SK-N-SH (cell line): Measurements from ENCODE around the gene KCNIP4. TPM values are rescaled to one million over a fixed set of nuclear protein-coding genes. Genes with fewer than 3 reads are reported as not detected.

Experiments
- CTCF ChIA-PET: fragments of 300-600, 350-600 bp; formaldehyde crosslinking; extraction: SDS; loops from one replicate; lab custom pipeline; 2021; lab: Yijun Ruan, JAX
- POLR2A ChIA-PET: fragments of 350-600 bp; sonication (Branson Sonifier 250); formaldehyde crosslinking; extraction: SDS; loops from one replicate; lab custom pipeline; 2020; ENCODE audit warnings: antibody characterized with exemption, inconsistent platforms; lab: Yijun Ruan, JAX
- DNase-seq: peaks from one replicate; pipeline ENCODE4 v3.0.0; 2012
- H2AFZ ChIP-seq: fragments of 200-600 bp; sonication (generic); 2 replicates; pipeline ENCODE4 v1.8.1; 2016; ENCODE audit warnings: antibody characterized with exemption, mild to moderate bottlenecking, low read depth
- H3F3A ChIP-seq: fragments of 200-600 bp; sonication (generic); replicated peaks from 2 replicates; pipeline ENCODE3; 2016; ENCODE audit warnings: antibody characterized with exemption, mild to moderate bottlenecking; ENCODE audit not compliant: insufficient read depth
- H3K27ac ChIP-seq, 2 experiments: fragments of 200-500 bp in 1 of 2; fragments of 200-600 bp in 1 of 2; sonication (Bioruptor generic) in 1 of 2; sonication (generic), shearing (Covaris generic) in 1 of 2; 2 replicates each; pipeline versions ENCODE4 v1.5.1 to v1.6.1; 2014 to 2016; ENCODE audit warnings: low read depth in 2 of 2, inconsistent platforms in 1 of 2, low read length in 1 of 2, mild to moderate bottlenecking in 1 of 2, mixed read lengths in 1 of 2
- H3K27me3 ChIP-seq: fragments of 200-600 bp; sonication (generic), shearing (Covaris generic); 2 replicates; pipeline ENCODE4 v1.6.1; 2016; ENCODE audit warnings: mixed run types; ENCODE audit not compliant: insufficient read depth
- H3K36me3 ChIP-seq, 2 experiments: fragments of 200-500 bp in 1 of 2; fragments of 200-600 bp in 1 of 2; sonication (Bioruptor generic) in 1 of 2; sonication (generic) in 1 of 2; replicated peaks in 1 of 2; 2 replicates each; pipeline versions ENCODE3 to v1.5.1; 2014 to 2016; ENCODE audit warnings: low read length in 1 of 2, mild to moderate bottlenecking in 1 of 2; ENCODE audit not compliant: insufficient read depth in 2 of 2, control insufficient read depth in 1 of 2
- H3K4me1 ChIP-seq, 2 experiments: fragments of 200-500 bp in 1 of 2; fragments of 200-600 bp in 1 of 2; sonication (Bioruptor generic) in 1 of 2; sonication (generic), shearing (Covaris generic) in 1 of 2; 2 replicates each; pipeline versions ENCODE4 v1.5.1 to v1.6.1; 2014 to 2016; ENCODE audit warnings: low read depth in 1 of 2, low read length in 1 of 2, mixed run types in 1 of 2; ENCODE audit not compliant: insufficient read depth in 2 of 2, control insufficient read depth in 1 of 2
- H3K4me2 ChIP-seq: fragments of 200-600 bp; sonication (generic), shearing (Covaris generic); 2 replicates; pipeline ENCODE4 v1.6.1; 2017; ENCODE audit warnings: mixed run types
- H3K4me3 ChIP-seq, 2 experiments: fragments of 200-500 bp in 1 of 2; fragments of 200-600 bp in 1 of 2; sonication (Bioruptor generic) in 1 of 2; sonication (generic), shearing (Covaris generic) in 1 of 2; 2 replicates each; pipeline versions ENCODE4 v1.5.1 to v1.8.1; 2014 to 2016; ENCODE audit warnings: low read depth in 2 of 2, inconsistent platforms in 1 of 2, low read length in 1 of 2, mild to moderate bottlenecking in 1 of 2, mixed read lengths in 1 of 2, moderate library complexity in 1 of 2
- H3K79me2 ChIP-seq: fragments of 200-600 bp; sonication (generic); 2 replicates; pipeline ENCODE4 v1.8.1; 2017; ENCODE audit warnings: mild to moderate bottlenecking; ENCODE audit not compliant: insufficient read depth
- H3K9ac ChIP-seq: fragments of 200-600 bp; sonication (generic); 2 replicates; pipeline ENCODE4 v1.6.1; 2017; ENCODE audit warnings: mixed run types
- H3K9me2 ChIP-seq: fragments of 200-600 bp; sonication (generic); 2 replicates; pipeline ENCODE4 v1.6.1; 2017; ENCODE audit warnings: mixed run types
- H3K9me3 ChIP-seq: fragments of 200-600 bp; sonication (generic); 2 replicates; pipeline ENCODE4 v1.6.1; 2017; ENCODE audit warnings: mixed run types, mild to moderate bottlenecking, moderate library complexity
- H4K20me1 ChIP-seq: fragments of 200-600 bp; sonication (generic); 2 replicates; pipeline ENCODE4 v1.6.1; 2017; ENCODE audit warnings: mild to moderate bottlenecking, mixed run types; ENCODE audit not compliant: insufficient read depth
- CHD2 ChIP-seq: fragments of 150-350 bp; IDR thresholded peaks from 2 replicates; pipeline ENCODE4 v1.6.1; 2018; ENCODE audit warnings: low read length; ENCODE audit not compliant: partially characterized antibody
- EP300 ChIP-seq, 2 experiments: IDR thresholded peaks; 2 replicates each; pipeline versions ENCODE4 v1.4.0 to v1.6.1; 2012; ENCODE audit warnings: borderline replicate concordance in 1 of 2, low read depth in 1 of 2, low read length in 1 of 2
- FOSL2 ChIP-seq: IDR thresholded peaks from 2 replicates; pipeline ENCODE4 v1.4.0; 2012; ENCODE audit warnings: low read depth, mild to moderate bottlenecking, moderate library complexity, borderline replicate concordance
- GABPA ChIP-seq: IDR thresholded peaks from 2 replicates; pipeline ENCODE4 v1.4.0; 2012; ENCODE audit warnings: low read depth, mild to moderate bottlenecking
- GATA2 ChIP-seq: sonication (generic); formaldehyde crosslinking; IDR thresholded peaks from 2 replicates; pipeline ENCODE4 v1.5.0; 2020; ENCODE audit warnings: mild to moderate bottlenecking, missing genetic modification reagents
- IRF3 ChIP-seq: fragments of 150-350 bp; IDR thresholded peaks from 2 replicates; pipeline ENCODE4 v1.6.1; 2016; ENCODE audit warnings: mild to moderate bottlenecking, low read depth, low read length
- JUND ChIP-seq: IDR thresholded peaks from 2 replicates; pipeline ENCODE4 v1.4.0; 2012
- NFIC ChIP-seq: IDR thresholded peaks from 2 replicates; pipeline ENCODE4 v1.4.0; 2012; ENCODE audit warnings: borderline replicate concordance
- NRF1 ChIP-seq: IDR thresholded peaks from 2 replicates; pipeline ENCODE4 v1.6.1; 2012; ENCODE audit warnings: low read depth, mild to moderate bottlenecking, low read length
- RCOR1 ChIP-seq: fragments of 150-350 bp; IDR thresholded peaks from 2 replicates; pipeline ENCODE4 v1.6.1; 2017; ENCODE audit warnings: antibody characterized with exemption, low read length
- REST ChIP-seq: IDR thresholded peaks from 2 replicates; pipeline ENCODE4 v1.6.1; 2012; ENCODE audit warnings: mild to moderate bottlenecking, low read depth, low read length, moderate library complexity
- SMC3 ChIP-seq: IDR thresholded peaks from 2 replicates; pipeline ENCODE4 v1.6.1; 2012; ENCODE audit warnings: low read depth, low read length, improper control_type of control experiment
- TEAD4 ChIP-seq: IDR thresholded peaks from 2 replicates; pipeline ENCODE4 v1.4.0; 2012; ENCODE audit warnings: mild to moderate bottlenecking, borderline replicate concordance; ENCODE audit not compliant: insufficient read depth
- WGBS: methylation state at CpG from one replicate; pipeline ENCODE4 v1.1.6; 2017; ENCODE audit warnings: low lambda C conversion rate; 5-methylcytosine and 5-hydroxymethylcytosine counted together
- polyA plus RNA-seq, 3 experiments: library from polyadenylated mRNA; depleted of rRNA; stranded (reverse); fragments of >200 nt; gene quantifications; 2 replicates each; pipeline ENCODE4 v1.2.3, GENCODE V29; 2012

KCNIP4 gene
- polyA plus RNA-seq, 1 of the 3 experiments (the other 2 are of a cell fraction) = 0.18 TPM

GRCh38 chr4:21835712-21836111, 112.9 kb downstream of the KCNIP4 start (continued):
- TF ChIP-seq REST (no peak), GATA2 (CRISPR knock-in tag) (no peak), TEAD4 (no peak), IRF3 (no peak), RCOR1 (no peak), GABPA (no peak), NRF1 (no peak), NFIC (no peak), EP300 (IDR thresholded peaks at IDR 0.05; ENCODE audit: borderline replicate concordance in 1 of 2, low read depth in 1 of 2, low read length in 1 of 2) (no peak)
- TF ChIP-seq, all 33 proteins: peak for 0

GRCh38 chr4:21830272-21830671, 118.3 kb downstream of the KCNIP4 start:
- Histone ChIP-seq H3K79me2 (no peaks in the 10 kb centered on the region), H3K27ac (no peak overlapping the region), H3F3A (no peaks in the 10 kb centered on the region), H3K9me2 (no peaks in the 10 kb centered on the region), H3K27me3 (no peaks in the 10 kb centered on the region), H3K36me3 (no peaks in the 10 kb centered on the region), H3K9me3 (no peaks in the 10 kb centered on the region), H2AFZ (no peak overlapping the region), H4K20me1 (no peaks in the 10 kb centered on the region), H3K4me1 (no peaks in the 10 kb centered on the region; a peak in 1 of 4 replicates), H3K9ac (no peak overlapping the region), H3K4me2 (no peak overlapping the region), H3K4me3 (no peak overlapping the region)
- peak; percentile 49; the same call in 1 of the 2 replicates for TF ChIP-seq FOSL2
- TF ChIP-seq CHD2 = no peak
- 0 out of 2 replicates have a peak, but pooled peaks have one; percentile 27 for TF ChIP-seq JUND
- no peak for TF ChIP-seq SMC3
- 18% methylated on average over 5 of the region's 5 CpGs for WGBS
- POLR2A ChIA-PET = no interaction called here
- CTCF ChIA-PET = interaction anchor here (1.4 kb wide), 1 partner anchor 40 kb away, joined by 5 read pairs; no protein-coding TSS in a partner anchor
- DNase-seq = no peak
